ENCODE measurements around the gene SYNJ1. TPM values are rescaled to one million over a fixed set of nuclear protein-coding genes. Genes with fewer than 3 reads are reported as not detected.
"Not testable (repeated sequence)": the region's sequence is repeated elsewhere in the genome, so short reads cannot be mapped to it uniquely, and the experiment has no call there.

The SYNJ1 gene
- total RNA-seq, 1 experiment from 2014 or later: 10.5 TPM

DNA sequence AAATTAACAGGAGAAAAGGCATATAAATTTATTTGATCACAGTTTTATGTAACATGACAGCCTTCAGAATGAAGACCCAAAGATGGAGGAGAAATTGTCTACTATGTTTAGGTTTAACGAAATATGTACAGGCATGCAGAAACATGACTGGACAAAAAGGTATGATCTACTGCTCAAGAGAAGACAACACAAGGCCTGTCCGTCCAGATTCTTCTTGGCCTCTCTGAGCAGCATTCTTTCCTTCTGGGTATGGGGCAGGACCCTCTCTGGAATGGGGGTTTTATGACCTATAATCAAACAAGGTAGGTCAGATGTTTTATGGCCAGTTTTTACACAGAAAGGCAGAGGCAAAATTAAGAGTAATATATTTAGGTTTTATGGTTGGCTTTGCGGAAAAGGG is 13.5 kb upstream of the SYNJ1 start:
- TF ChIP-seq POLR2AphosphoS5 (IDR thresholded peaks at IDR 0.05; ENCODE audit: low read depth, low read length): no peak
- TF ChIP-seq, protein P1, sequence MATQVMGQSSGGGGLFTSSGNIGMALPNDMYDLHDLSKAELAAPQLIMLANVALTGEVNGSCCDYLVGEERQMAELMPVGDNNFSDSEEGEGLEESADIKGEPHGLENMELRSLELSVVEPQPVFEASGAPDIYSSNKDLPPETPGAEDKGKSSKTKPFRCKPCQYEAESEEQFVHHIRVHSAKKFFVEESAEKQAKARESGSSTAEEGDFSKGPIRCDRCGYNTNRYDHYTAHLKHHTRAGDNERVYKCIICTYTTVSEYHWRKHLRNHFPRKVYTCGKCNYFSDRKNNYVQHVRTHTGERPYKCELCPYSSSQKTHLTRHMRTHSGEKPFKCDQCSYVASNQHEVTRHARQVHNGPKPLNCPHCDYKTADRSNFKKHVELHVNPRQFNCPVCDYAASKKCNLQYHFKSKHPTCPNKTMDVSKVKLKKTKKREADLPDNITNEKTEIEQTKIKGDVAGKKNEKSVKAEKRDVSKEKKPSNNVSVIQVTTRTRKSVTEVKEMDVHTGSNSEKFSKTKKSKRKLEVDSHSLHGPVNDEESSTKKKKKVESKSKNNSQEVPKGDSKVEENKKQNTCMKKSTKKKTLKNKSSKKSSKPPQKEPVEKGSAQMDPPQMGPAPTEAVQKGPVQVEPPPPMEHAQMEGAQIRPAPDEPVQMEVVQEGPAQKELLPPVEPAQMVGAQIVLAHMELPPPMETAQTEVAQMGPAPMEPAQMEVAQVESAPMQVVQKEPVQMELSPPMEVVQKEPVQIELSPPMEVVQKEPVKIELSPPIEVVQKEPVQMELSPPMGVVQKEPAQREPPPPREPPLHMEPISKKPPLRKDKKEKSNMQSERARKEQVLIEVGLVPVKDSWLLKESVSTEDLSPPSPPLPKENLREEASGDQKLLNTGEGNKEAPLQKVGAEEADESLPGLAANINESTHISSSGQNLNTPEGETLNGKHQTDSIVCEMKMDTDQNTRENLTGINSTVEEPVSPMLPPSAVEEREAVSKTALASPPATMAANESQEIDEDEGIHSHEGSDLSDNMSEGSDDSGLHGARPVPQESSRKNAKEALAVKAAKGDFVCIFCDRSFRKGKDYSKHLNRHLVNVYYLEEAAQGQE (IDR thresholded peaks at IDR 0.05; ENCODE audit: insufficient read depth in 1 of 2, low read depth in 2 of 2, low read length in 1 of 2): no peak
- no peak for TF ChIP-seq SIN3A (IDR thresholded peaks at IDR 0.05; ENCODE audit: borderline replicate concordance, insufficient read depth, low read depth, low read length)
- no peak for TF ChIP-seq TCF7L2 (IDR thresholded peaks at IDR 0.05; ENCODE audit: low read depth, low read length)
- no peak for TF ChIP-seq CTCF (IDR thresholded peaks at IDR 0.05)
- no peak overlapping the region for H3K4me3 ChIP-seq (ENCODE audit: low read depth in 2 of 2, low read length in 2 of 2)
- H3K27me3 ChIP-seq (ENCODE audit: control insufficient read depth, insufficient read depth, low read length): no peaks in the 10 kb centered on the region
- CTCF ChIA-PET: no interaction called here
- in situ Hi-C loops (cut with HindIII; ENCODE audit: low pct_unique_long_range_greater_than_20kb, low sequenced_read_pairs) (no loop called here), intact Hi-C loops (cut with micrococcal nuclease; ENCODE audit: unreplicated experiment) (no loop called here)
- ATAC-seq (no peak), DNase-seq (ENCODE audit: low read depth, low spot score) (no peak)
- H3K9me3 ChIP-seq (ENCODE audit: control insufficient read depth, insufficient read depth, low read depth, low read length): no peaks in the 10 kb centered on the region
- no TSS peak for BruUV-seq (replicated peaks)
- peaks cover 43% of the 10 kb centered on the region for H3K36me3 ChIP-seq (ENCODE audit: control insufficient read depth, insufficient read depth, low read length)
- no peak overlapping the region for H3K27ac ChIP-seq (ENCODE audit: low read length)
- no peaks in the 10 kb centered on the region for H3K4me1 ChIP-seq (ENCODE audit: control insufficient read depth, insufficient read depth, low read length)
- POLR2A ChIA-PET: no interaction called here

DNA sequence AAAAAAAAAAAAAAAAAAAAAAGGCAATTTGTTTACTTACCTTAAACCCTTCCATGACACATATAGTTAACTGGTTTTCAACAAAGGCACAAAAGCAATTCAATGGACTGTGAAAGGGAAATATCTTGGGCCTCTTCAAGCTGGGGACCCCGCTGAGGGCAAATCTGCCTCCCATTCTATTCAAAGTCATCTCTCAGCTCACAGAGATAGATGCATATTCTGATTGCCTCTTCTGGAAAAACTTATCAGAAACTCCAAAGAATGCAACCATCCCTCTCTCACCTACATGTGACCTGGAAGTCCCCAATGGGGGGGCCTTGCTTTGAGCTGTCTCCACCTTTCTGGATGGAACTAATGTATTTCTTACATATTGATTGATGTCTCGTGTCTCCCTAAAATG is 12.1 kb upstream of the SYNJ1 start:
- TF ChIP-seq TCF7L2 (IDR thresholded peaks at IDR 0.05; ENCODE audit: low read depth, low read length) (no peak), POLR2AphosphoS5 (IDR thresholded peaks at IDR 0.05; ENCODE audit: low read depth, low read length) (no peak), SIN3A (IDR thresholded peaks at IDR 0.05; ENCODE audit: borderline replicate concordance, insufficient read depth, low read depth, low read length) (no peak), CTCF (IDR thresholded peaks at IDR 0.05) (no peak)
- TF ChIP-seq, protein P1 (IDR thresholded peaks at IDR 0.05; ENCODE audit: insufficient read depth in 1 of 2, low read depth in 2 of 2, low read length in 1 of 2): no peak
- Histone ChIP-seq H3K9me3 (ENCODE audit: control insufficient read depth, insufficient read depth, low read depth, low read length) (no peaks in the 10 kb centered on the region), H3K27ac (ENCODE audit: low read length) (no peak overlapping the region), H3K36me3 (ENCODE audit: control insufficient read depth, insufficient read depth, low read length) (peaks cover 45% of the 10 kb centered on the region), H3K27me3 (ENCODE audit: control insufficient read depth, insufficient read depth, low read length) (no peaks in the 10 kb centered on the region), H3K4me1 (ENCODE audit: control insufficient read depth, insufficient read depth, low read length) (no peaks in the 10 kb centered on the region), H3K4me3 (ENCODE audit: low read depth in 2 of 2, low read length in 2 of 2) (no peak overlapping the region)
- POLR2A ChIA-PET: no interaction called here
- intact Hi-C loops (cut with micrococcal nuclease; ENCODE audit: unreplicated experiment): no loop called here
- CTCF ChIA-PET: no interaction called here
- BruUV-seq (replicated peaks): no TSS peak
- in situ Hi-C loops (cut with HindIII; ENCODE audit: low pct_unique_long_range_greater_than_20kb, low sequenced_read_pairs): no loop called here
- ATAC-seq: no peak
- no peak for DNase-seq (ENCODE audit: low read depth, low spot score)

- BruUV-seq (replicated peaks); H3K27me3 ChIP-seq (ENCODE audit: control insufficient read depth, insufficient read depth, low read length); POLR2A ChIA-PET; DNase-seq (ENCODE audit: low read depth, low spot score); H3K27ac ChIP-seq (ENCODE audit: low read length); CTCF ChIA-PET; intact Hi-C loops (cut with micrococcal nuclease; ENCODE audit: unreplicated experiment); in situ Hi-C loops (cut with HindIII; ENCODE audit: low pct_unique_long_range_greater_than_20kb, low sequenced_read_pairs); H3K4me3 ChIP-seq (ENCODE audit: low read depth in 2 of 2, low read length in 2 of 2); H3K4me1 ChIP-seq (ENCODE audit: control insufficient read depth, insufficient read depth, low read length); H3K9me3 ChIP-seq (ENCODE audit: control insufficient read depth, insufficient read depth, low read depth, low read length); ATAC-seq: not testable (repeated sequence)
- H3K36me3 ChIP-seq (ENCODE audit: control insufficient read depth, insufficient read depth, low read length): peaks cover 32% of the 10 kb centered on the region
Measured at GRCh38 chr21:32736083-32736482, 8.3 kb upstream of the SYNJ1 start.
